ENCODE data around the gene CENPN.

DNA sequence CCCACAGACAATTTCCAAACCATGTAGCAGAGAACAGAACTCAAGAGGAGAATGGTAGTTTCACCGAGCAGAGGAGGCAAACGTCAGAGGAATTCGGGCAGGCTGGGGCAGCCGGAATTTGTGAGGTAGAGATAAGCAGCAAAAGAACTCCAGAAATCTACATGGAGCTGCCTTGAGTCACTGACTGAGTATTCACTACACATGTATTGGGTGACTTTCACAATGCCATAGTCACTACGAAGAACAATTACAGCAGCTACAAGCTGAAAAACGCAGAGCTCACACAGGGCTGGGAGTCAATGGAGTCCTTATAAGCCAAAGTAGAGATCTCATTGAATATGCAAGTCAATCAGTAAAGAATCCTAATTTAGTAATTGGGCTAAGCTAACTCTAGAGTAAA, 13.7 kb upstream of the CENPN start:
- TF ChIP-seq POLR2AphosphoS5 (IDR thresholded peaks at IDR 0.05; ENCODE audit: low read depth, low read length) (no peak), TAF1 (IDR thresholded peaks at IDR 0.05; ENCODE audit: borderline replicate concordance, insufficient read depth, low read length) (no peak), SIN3A (IDR thresholded peaks at IDR 0.05; ENCODE audit: borderline replicate concordance, insufficient read depth, low read length) (no peak)
- TF ChIP-seq, protein P1, sequence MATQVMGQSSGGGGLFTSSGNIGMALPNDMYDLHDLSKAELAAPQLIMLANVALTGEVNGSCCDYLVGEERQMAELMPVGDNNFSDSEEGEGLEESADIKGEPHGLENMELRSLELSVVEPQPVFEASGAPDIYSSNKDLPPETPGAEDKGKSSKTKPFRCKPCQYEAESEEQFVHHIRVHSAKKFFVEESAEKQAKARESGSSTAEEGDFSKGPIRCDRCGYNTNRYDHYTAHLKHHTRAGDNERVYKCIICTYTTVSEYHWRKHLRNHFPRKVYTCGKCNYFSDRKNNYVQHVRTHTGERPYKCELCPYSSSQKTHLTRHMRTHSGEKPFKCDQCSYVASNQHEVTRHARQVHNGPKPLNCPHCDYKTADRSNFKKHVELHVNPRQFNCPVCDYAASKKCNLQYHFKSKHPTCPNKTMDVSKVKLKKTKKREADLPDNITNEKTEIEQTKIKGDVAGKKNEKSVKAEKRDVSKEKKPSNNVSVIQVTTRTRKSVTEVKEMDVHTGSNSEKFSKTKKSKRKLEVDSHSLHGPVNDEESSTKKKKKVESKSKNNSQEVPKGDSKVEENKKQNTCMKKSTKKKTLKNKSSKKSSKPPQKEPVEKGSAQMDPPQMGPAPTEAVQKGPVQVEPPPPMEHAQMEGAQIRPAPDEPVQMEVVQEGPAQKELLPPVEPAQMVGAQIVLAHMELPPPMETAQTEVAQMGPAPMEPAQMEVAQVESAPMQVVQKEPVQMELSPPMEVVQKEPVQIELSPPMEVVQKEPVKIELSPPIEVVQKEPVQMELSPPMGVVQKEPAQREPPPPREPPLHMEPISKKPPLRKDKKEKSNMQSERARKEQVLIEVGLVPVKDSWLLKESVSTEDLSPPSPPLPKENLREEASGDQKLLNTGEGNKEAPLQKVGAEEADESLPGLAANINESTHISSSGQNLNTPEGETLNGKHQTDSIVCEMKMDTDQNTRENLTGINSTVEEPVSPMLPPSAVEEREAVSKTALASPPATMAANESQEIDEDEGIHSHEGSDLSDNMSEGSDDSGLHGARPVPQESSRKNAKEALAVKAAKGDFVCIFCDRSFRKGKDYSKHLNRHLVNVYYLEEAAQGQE (IDR thresholded peaks at IDR 0.05; ENCODE audit: insufficient read depth in 1 of 2, low read depth in 2 of 2, low read length in 2 of 2): no peak

Data from PFSK-1 (cell line).